T1000 (cell line): Measurements from ENCODE around the gene STN1.
"Not testable (repeated sequence)": the region's sequence is repeated elsewhere in the genome, so short reads cannot be mapped to it uniquely, and the experiment has no call there.

ENCODE experiments used
- DNase-seq: peaks from one replicate; lab custom pipeline; 2025; ENCODE audit warnings: mixed read lengths; lab: John Stamatoyannopoulos, UW

The STN1 gene

GRCh38 chr10:103861505-103861904 is 56.5 kb downstream of the STN1 start:
- peak; percentile 9 for DNase-seq

- peak; percentile 48 for DNase-seq
Observed at GRCh38 chr10:103859161-103860086, 58.6 kb downstream of the STN1 start.

- DNase-seq: no peak
Observed at GRCh38 chr10:103858360-103858759, 59.6 kb downstream of the STN1 start.

GRCh38 chr10:103856797-103857170 is 61.2 kb downstream of the STN1 start:
- DNase-seq: no peak

- DNase-seq: no peak
Observed at GRCh38 chr10:103855852-103856796, 61.9 kb downstream of the STN1 start.

- peak; percentile 21 for DNase-seq
Observed at GRCh38 chr10:103855424-103855823, 62.6 kb downstream of the STN1 start, which contains the start of gene SH3PXD2A. TSS of gene SH3PXD2A (minus strand) at chr10:103855576. CDS start at chr10:103855266, 310 bp downstream.

GRCh38 chr10:103854686-103855391 is 63.1 kb downstream of the STN1 start:
- DNase-seq: no peak

- DNase-seq: no peak
Observed at GRCh38 chr10:103854265-103854685, 63.7 kb downstream of the STN1 start.

- no peak for DNase-seq
Observed at GRCh38 chr10:103853428-103854264, 64.3 kb downstream of the STN1 start.

GRCh38 chr10:103852856-103853255 is 65.1 kb downstream of the STN1 start:
- DNase-seq: no peak

- no peak for DNase-seq
Observed at GRCh38 chr10:103852189-103852711, 65.7 kb downstream of the STN1 start.

GRCh38 chr10:103851261-103851660 is 66.7 kb downstream of the STN1 start:
- DNase-seq: no peak

- DNase-seq: no peak
Observed at GRCh38 chr10:103850572-103850895, 67.5 kb downstream of the STN1 start.

GRCh38 chr10:103849880-103850571 is 68.0 kb downstream of the STN1 start:
- DNase-seq: no peak

GRCh38 chr10:103849212-103849877 is 68.6 kb downstream of the STN1 start:
- no peak for DNase-seq

GRCh38 chr10:103847909-103848468 is 70.0 kb downstream of the STN1 start:
- DNase-seq: no peak

- no peak for DNase-seq
Observed at GRCh38 chr10:103847346-103847745, 70.6 kb downstream of the STN1 start.

- no peak for DNase-seq
Observed at GRCh38 chr10:103845972-103846371, 72.0 kb downstream of the STN1 start.

- not testable (repeated sequence) for DNase-seq
Observed at GRCh38 chr10:103845346-103845745, 72.6 kb downstream of the STN1 start.
